Fibroblast of mammary gland (primary cell): Measurements from ENCODE around the gene DNMT3B.
"Not testable (repeated sequence)": the region's sequence is repeated elsewhere in the genome, so short reads cannot be mapped to it uniquely, and the experiment has no call there.

Experiments used
- DNase-seq: peaks from one replicate; pipeline ENCODE4 v3.0.0-alpha.2; 2010; ENCODE audit warnings: low read depth
- H3K4me3 ChIP-seq: 2 replicates; pipeline ENCODE4 v1.5.1; 2011; ENCODE audit warnings: low read depth, mild to moderate bottlenecking, low read length, moderate library complexity; ENCODE audit not compliant: control insufficient read depth
- CTCF ChIP-seq: conservative IDR thresholded peaks from 2 replicates; pipeline ENCODE4 v1.5.1; 2011; ENCODE audit warnings: low read depth, low read length, inconsistent platforms; ENCODE audit not compliant: control insufficient read depth, insufficient read depth

DNMT3B gene

GRCh38 chr20:32763202-32764004 is 1.2 kb downstream of the DNMT3B start:
- peak overlapping the region; percentile 76 for H3K4me3 ChIP-seq
- DNase-seq: no peak
- no peak for TF ChIP-seq CTCF

DNA sequence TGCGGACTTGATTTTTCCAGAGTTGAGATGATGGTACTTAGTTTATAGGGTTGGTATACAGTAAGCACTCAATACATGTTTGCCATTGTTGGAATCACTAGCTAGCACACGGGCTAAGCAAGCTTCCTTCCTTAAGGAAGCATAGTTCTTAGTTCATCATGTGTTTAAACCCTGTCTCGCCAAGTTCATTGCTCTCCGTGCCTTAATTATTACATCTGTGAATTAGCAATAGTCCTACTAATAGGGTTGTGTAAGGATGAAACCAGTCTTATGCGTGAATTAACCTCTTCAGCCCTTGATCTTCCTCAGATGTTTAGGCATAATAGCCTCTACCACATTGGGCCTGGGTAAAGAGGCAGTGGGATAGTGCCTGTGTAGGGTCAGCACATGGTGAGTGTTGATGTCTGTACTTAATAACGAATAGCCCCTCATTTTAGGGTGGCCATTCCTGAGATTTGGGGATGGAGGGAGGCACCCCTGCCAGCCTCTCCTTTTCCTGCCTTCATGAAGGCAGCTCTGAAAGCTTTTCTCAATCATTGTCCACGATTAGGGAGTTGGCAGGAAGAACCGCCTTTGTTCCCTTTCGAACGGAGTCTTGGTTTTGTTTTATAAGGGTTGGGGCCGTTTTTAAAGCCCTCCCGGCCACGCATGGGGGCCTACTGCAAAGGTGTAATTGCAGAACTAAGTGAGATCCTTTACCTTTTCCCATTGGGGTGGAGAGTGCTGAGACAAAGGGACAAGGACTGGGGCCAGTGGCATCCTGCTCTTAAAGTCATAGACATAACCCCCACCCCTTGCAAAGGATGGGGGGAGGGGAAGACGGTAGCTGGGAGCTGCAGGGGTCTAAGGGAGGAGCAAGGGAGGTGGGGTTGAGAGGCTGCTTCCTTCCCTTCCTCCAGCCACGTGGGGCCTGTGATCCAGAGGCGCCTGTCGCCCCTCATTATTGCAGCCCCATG is 2.1 kb downstream of the DNMT3B start:
- H3K4me3 ChIP-seq: no peak overlapping the region
- no peak for TF ChIP-seq CTCF
- DNase-seq: no peak

- DNase-seq: peak; percentile 21
- H3K4me3 ChIP-seq: not testable (repeated sequence)
Measured at GRCh38 chr20:32765230-32765875, 3.2 kb downstream of the DNMT3B start.

- TF ChIP-seq CTCF: no peak
- DNase-seq: no peak
- H3K4me3 ChIP-seq: no peak overlapping the region
Measured at GRCh38 chr20:32767418-32768198, 5.4 kb downstream of the DNMT3B start.

DNA sequence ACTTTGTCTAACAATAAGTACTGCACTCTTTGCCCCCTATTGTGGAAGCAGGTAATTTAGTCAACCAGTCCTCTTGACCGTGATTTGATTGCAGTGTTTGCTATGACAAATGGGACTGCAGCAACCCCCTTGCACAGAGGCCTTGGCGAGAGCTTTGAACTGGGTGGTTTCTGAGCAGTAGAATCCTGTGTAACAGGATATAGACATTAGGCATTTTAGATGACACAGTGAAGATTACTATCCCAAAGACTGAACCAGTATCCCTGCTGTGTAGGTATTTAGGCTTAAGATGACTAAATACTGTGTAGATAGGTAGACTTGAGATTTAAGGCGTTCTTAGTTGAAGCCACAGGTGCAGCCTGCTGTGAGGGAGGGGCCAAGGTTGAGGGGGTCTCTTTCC is 9.9 kb downstream of the DNMT3B start:
- DNase-seq: no peak
- TF ChIP-seq CTCF: no peak
- no peak overlapping the region for H3K4me3 ChIP-seq

DNA sequence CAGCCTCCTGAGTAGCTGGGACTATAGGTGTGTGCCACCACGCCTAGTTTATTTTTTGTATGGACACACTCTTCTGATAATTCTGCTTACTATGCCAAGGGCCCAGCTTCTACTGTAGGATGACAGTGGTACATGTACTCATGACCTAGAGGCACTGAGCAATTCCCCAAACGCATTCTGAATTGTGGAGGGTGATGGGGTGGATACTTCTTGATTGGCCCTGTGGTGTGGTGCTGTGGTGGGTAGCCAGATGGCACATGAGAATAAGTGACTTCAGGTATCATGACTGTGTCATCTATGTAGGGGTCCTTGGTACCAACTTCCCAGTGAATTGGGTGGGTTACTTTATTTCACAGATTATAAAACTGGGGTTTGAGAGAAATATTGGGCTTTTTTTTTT is 11.0 kb downstream of the DNMT3B start:
- H3K4me3 ChIP-seq: no peak overlapping the region

More for the DNA sequence above, 11.0 kb downstream of the DNMT3B start:
- no peak for DNase-seq
- no peak for TF ChIP-seq CTCF
